HEK293 (cell line): Measurements from ENCODE around the gene TCEA3.

ENCODE experiments used
- CTCF ChIA-PET: fragments of 350-600 bp; formaldehyde crosslinking; extraction: SDS; loops from one replicate; lab custom pipeline; 2021; ENCODE audit warnings: antibody characterized with exemption; lab: Yijun Ruan, JAX
- POLR2A ChIA-PET: fragments of 300-600 bp; formaldehyde crosslinking; extraction: SDS; loops from one replicate; lab custom pipeline; 2020; ENCODE audit warnings: antibody characterized with exemption, inconsistent platforms; lab: Yijun Ruan, JAX
- H3K27ac ChIP-seq: fragments of 200-500 bp; sonication (Bioruptor generic); 2 replicates; pipeline ENCODE4 v1.5.1; 2014; ENCODE audit warnings: low read depth, low read length, control low read depth, inconsistent platforms; ENCODE audit errors: extremely low read depth
- H3K36me3 ChIP-seq, 2 experiments: fragments of 200-500 bp in 1 of 2; sonication (Bioruptor generic) in 1 of 2; 1 replicate in 1 of 2; 2 replicates in 1 of 2; pipeline ENCODE4 v1.5.1; 2014 to 2017; ENCODE audit warnings: inconsistent platforms in 2 of 2, low read length in 2 of 2; ENCODE audit not compliant: control insufficient read depth in 2 of 2, insufficient read depth in 1 of 2
- H3K4me1 ChIP-seq: fragments of 200-500 bp; sonication (Bioruptor generic); 2 replicates; pipeline ENCODE4 v1.5.1; 2014; ENCODE audit warnings: mild to moderate bottlenecking, low read length, inconsistent platforms; ENCODE audit not compliant: control insufficient read depth, insufficient read depth
- H3K4me3 ChIP-seq: 2 replicates; pipeline ENCODE4 v1.5.1; 2011; ENCODE audit warnings: low read depth, mild to moderate bottlenecking, control low read depth, low read length, moderate library complexity
- H3K9me3 ChIP-seq: fragments of 200-500 bp; sonication (Bioruptor generic); 2 replicates; pipeline ENCODE4 v1.5.1; 2014; ENCODE audit warnings: low read depth, low read length, inconsistent platforms; ENCODE audit not compliant: control insufficient read depth, insufficient read depth
- GLIS1 ChIP-seq: fragments of 450-650 bp; formaldehyde crosslinking; IDR thresholded peaks from 2 replicates; pipeline ENCODE4 v1.5.1; 2016; ENCODE audit warnings: missing biosample characterization, missing genetic modification characterization
- TRIM28 ChIP-seq: IDR thresholded peaks from 2 replicates; pipeline ENCODE4 v1.6.1; 2011; ENCODE audit warnings: low read length, control low read depth, borderline replicate concordance
- YY2 ChIP-seq: fragments of 450-650 bp; formaldehyde crosslinking; IDR thresholded peaks from 2 replicates; pipeline ENCODE4 v1.5.1; 2016; ENCODE audit warnings: missing biosample characterization, missing genetic modification characterization
- ZBTB6 ChIP-seq: fragments of 450-650 bp; formaldehyde crosslinking; IDR thresholded peaks from 2 replicates; pipeline ENCODE4 v1.5.1; 2017; ENCODE audit warnings: missing biosample characterization, missing genetic modification characterization
- ZEB2 ChIP-seq: fragments of 450-650 bp; formaldehyde crosslinking; IDR thresholded peaks from 2 replicates; pipeline ENCODE4 v1.5.1; 2016; ENCODE audit warnings: missing biosample characterization, missing genetic modification characterization
- ZIC2 ChIP-seq: fragments of 450-650 bp; formaldehyde crosslinking; IDR thresholded peaks from 2 replicates; pipeline ENCODE4 v1.5.1; 2016; ENCODE audit warnings: missing biosample characterization, missing genetic modification characterization
- ZNF114 ChIP-seq: fragments of 450-650 bp; formaldehyde crosslinking; IDR thresholded peaks from 2 replicates; pipeline ENCODE4 v1.5.0; 2017; ENCODE audit warnings: missing biosample characterization, missing genetic modification characterization
- ZNF184 ChIP-seq: fragments of 450-650 bp; IDR thresholded peaks from 2 replicates; pipeline ENCODE4 v1.5.1; 2018; ENCODE audit warnings: missing biosample characterization, mild to moderate bottlenecking, missing genetic modification characterization
- ZNF416 ChIP-seq: fragments of 450-650 bp; formaldehyde crosslinking; IDR thresholded peaks from 2 replicates; pipeline ENCODE4 v1.5.1; 2016; ENCODE audit warnings: missing biosample characterization, missing genetic modification characterization
- ZNF768 ChIP-seq: fragments of 450-650 bp; formaldehyde crosslinking; IDR thresholded peaks from 2 replicates; pipeline ENCODE4 v1.5.1; 2018; ENCODE audit warnings: missing biosample characterization, mild to moderate bottlenecking, missing genetic modification characterization
- ZNF791 ChIP-seq: fragments of 450-650 bp; formaldehyde crosslinking; IDR thresholded peaks from 2 replicates; pipeline ENCODE4 v1.5.1; 2016; ENCODE audit warnings: missing biosample characterization, missing genetic modification characterization
- ZSCAN30 ChIP-seq: fragments of 450-650 bp; IDR thresholded peaks from 2 replicates; pipeline ENCODE4 v1.5.1; 2018; ENCODE audit warnings: missing biosample characterization, mild to moderate bottlenecking, missing genetic modification characterization, moderate library complexity
- TF ChIP-seq, protein P1 (sequence below): sonication (generic); formaldehyde crosslinking; IDR thresholded peaks from 2 replicates; pipeline ENCODE4 v1.8.1; 2022; ENCODE audit warnings: mild to moderate bottlenecking, moderate library complexity, missing genetic modification reagents
- TF ChIP-seq, protein P2 (sequence below): fragments of 450-650 bp; formaldehyde crosslinking; IDR thresholded peaks from 2 replicates; pipeline ENCODE4 v1.5.1; 2016; ENCODE audit warnings: missing biosample characterization, missing genetic modification characterization, borderline replicate concordance
- TF ChIP-seq, protein P3 (sequence below): fragments of 450-650 bp; formaldehyde crosslinking; IDR thresholded peaks from 2 replicates; pipeline ENCODE4 v1.5.1; 2016; ENCODE audit warnings: missing biosample characterization, missing genetic modification characterization

Gene TCEA3

GRCh38 chr1:23450894-23451293 lies 26.3 kb upstream of the TCEA3 start:
- H3K9me3 ChIP-seq, result no peaks in the 10 kb centered on the region
- peaks cover 0 to 50% of the 10 kb centered on the region in 2 experiments; a peak in 1 of 3 replicates for H3K36me3 ChIP-seq
- no peak overlapping the region for H3K27ac ChIP-seq
- ChIA-PET POLR2A (interaction anchor here (0.6 kb wide), 1 partner anchor 107 kb away, joined by 5 read pairs; the partner anchor contains the start of gene HNRNPR), CTCF (interaction anchor here (0.6 kb wide), 1 partner anchor 38 kb away, joined by 3 read pairs; no protein-coding TSS in a partner anchor)
- H3K4me1 ChIP-seq, result no peaks in the 10 kb centered on the region
- TF ChIP-seq ZNF768 (tag by site-specific recombination) (0 out of 2 replicates have a peak, but pooled peaks have one; percentile 44), ZNF114 (no peak)
- no peak overlapping the region for H3K4me3 ChIP-seq

DNA sequence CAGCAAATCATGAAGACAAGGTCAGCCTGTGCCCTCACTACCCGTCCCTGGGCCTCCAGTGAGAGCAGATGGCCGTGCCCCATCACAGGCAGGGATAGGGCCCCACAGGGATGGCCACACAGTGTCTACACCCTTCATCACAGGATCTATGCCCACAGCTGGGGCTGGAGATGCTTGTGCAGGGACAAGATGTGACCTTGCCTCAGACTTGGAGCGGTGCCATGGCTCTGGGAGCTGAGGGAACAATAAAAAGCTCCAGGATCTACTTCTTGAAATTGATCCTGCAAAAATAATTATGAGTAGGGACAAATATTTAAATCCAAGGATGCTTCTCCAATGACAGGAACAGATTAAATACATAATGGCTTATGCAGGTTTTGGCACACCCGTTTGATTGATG lies 25.4 kb upstream of the TCEA3 start:
- H3K9me3 ChIP-seq, result no peaks in the 10 kb centered on the region
- H3K4me3 ChIP-seq, result no peak overlapping the region
- peaks cover 0 to 41% of the 10 kb centered on the region in 2 experiments; a peak in 1 of 3 replicates for H3K36me3 ChIP-seq
- POLR2A ChIA-PET, result no interaction called here
- CTCF ChIA-PET, result interaction anchor here (1.0 kb wide), 1 partner anchor 28 kb away, joined by 3 read pairs; no protein-coding TSS in a partner anchor
- H3K4me1 ChIP-seq, result no peaks in the 10 kb centered on the region
- no peak for TF ChIP-seq ZNF184
- TF ChIP-seq ZEB2 (tag by site-specific recombination), result no peak
- no peak for TF ChIP-seq ZNF791 (tag by site-specific recombination)
- no peak for TF ChIP-seq ZNF416 (tag by site-specific recombination)
- TF ChIP-seq, protein P1, sequence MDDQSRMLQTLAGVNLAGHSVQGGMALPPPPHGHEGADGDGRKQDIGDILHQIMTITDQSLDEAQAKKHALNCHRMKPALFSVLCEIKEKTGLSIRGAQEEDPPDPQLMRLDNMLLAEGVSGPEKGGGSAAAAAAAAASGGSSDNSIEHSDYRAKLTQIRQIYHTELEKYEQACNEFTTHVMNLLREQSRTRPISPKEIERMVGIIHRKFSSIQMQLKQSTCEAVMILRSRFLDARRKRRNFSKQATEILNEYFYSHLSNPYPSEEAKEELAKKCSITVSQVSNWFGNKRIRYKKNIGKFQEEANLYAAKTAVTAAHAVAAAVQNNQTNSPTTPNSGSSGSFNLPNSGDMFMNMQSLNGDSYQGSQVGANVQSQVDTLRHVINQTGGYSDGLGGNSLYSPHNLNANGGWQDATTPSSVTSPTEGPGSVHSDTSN, result no peak
- no peak for TF ChIP-seq TRIM28
- TF ChIP-seq GLIS1 (tag by site-specific recombination), result peak; percentile 67
- TF ChIP-seq ZBTB6, result peak; percentile 36; the same call in 1 of the 2 replicates
- no peak for TF ChIP-seq ZSCAN30 (tag by site-specific recombination)
- TF ChIP-seq, protein P2, sequence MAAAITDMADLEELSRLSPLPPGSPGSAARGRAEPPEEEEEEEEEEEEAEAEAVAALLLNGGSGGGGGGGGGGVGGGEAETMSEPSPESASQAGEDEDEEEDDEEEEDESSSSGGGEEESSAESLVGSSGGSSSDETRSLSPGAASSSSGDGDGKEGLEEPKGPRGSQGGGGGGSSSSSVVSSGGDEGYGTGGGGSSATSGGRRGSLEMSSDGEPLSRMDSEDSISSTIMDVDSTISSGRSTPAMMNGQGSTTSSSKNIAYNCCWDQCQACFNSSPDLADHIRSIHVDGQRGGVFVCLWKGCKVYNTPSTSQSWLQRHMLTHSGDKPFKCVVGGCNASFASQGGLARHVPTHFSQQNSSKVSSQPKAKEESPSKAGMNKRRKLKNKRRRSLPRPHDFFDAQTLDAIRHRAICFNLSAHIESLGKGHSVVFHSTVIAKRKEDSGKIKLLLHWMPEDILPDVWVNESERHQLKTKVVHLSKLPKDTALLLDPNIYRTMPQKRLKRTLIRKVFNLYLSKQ (tag by site-specific recombination), result no peak
- TF ChIP-seq, protein P3, sequence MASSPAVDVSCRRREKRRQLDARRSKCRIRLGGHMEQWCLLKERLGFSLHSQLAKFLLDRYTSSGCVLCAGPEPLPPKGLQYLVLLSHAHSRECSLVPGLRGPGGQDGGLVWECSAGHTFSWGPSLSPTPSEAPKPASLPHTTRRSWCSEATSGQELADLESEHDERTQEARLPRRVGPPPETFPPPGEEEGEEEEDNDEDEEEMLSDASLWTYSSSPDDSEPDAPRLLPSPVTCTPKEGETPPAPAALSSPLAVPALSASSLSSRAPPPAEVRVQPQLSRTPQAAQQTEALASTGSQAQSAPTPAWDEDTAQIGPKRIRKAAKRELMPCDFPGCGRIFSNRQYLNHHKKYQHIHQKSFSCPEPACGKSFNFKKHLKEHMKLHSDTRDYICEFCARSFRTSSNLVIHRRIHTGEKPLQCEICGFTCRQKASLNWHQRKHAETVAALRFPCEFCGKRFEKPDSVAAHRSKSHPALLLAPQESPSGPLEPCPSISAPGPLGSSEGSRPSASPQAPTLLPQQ (tag by site-specific recombination), result peak; percentile 22; the same call in 1 of the 2 replicates
- TF ChIP-seq, all 188 proteins: peak for 3
- no peak overlapping the region for H3K27ac ChIP-seq

DNA sequence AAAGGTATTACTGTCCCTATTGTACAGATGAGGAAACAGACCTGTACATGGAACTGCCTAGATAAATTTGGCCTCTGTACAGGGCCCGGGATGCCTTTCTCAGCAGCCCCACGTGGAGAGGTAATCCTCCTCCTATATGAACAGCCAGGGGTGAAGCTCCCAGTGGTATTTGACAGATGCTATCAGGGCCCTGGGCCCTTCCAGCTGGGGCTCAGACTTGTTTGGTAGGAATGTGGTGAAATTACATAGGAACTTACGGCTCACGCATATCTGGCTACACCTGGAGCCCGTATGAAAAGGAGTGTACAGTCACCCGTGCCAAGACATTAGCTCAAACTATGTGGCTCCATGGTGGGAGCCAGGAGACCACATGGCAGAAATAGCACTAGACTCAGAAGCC lies 24.8 kb upstream of the TCEA3 start:
- Histone ChIP-seq H3K36me3 (peaks cover 0 to 35% of the 10 kb centered on the region in 2 experiments; a peak in 1 of 3 replicates), H3K4me3 (no peak overlapping the region)
- TF ChIP-seq ZIC2 (tag by site-specific recombination) (peak; percentile 46; the same call in 1 of the 2 replicates), YY2 (no peak)
- TF ChIP-seq, all 188 proteins: peak for 1
- no peaks in the 10 kb centered on the region for H3K9me3 ChIP-seq
- CTCF ChIA-PET, result interaction anchor here (1.0 kb wide), 1 partner anchor 27 kb away, joined by 3 read pairs; no protein-coding TSS in a partner anchor
- H3K27ac ChIP-seq, result no peak overlapping the region
- H3K4me1 ChIP-seq, result no peaks in the 10 kb centered on the region
- POLR2A ChIA-PET, result no interaction called here
